K562 (cell line): Measurements from ENCODE around the gene SEMA4G. TPM values are rescaled to one million over a fixed set of nuclear protein-coding genes. Genes with fewer than 3 reads are reported as not detected.

Experiments
- CC2D1A ChIP-seq: fragments of 450-650 bp; IDR thresholded peaks from 2 replicates; pipeline ENCODE4 v1.6.1; 2017; ENCODE audit warnings: mild to moderate bottlenecking
- ELK3 ChIP-seq: fragments of 450-650 bp; formaldehyde crosslinking; IDR thresholded peaks from 2 replicates; pipeline ENCODE4 v1.4.0; 2020; ENCODE audit warnings: mild to moderate bottlenecking
- GTF2B ChIP-seq: IDR thresholded peaks from 2 replicates; pipeline ENCODE4 v1.6.1; 2011; ENCODE audit not compliant: insufficient read length; ENCODE audit errors: extremely low read depth
- NCOR1 ChIP-seq: fragments of 450-650 bp; IDR thresholded peaks from 2 replicates; pipeline ENCODE4 v1.6.1; 2016; ENCODE audit warnings: mild to moderate bottlenecking, moderate library complexity
- NR2C2 ChIP-seq, 2 experiments: fragments of 200-800 bp in 1 of 2; sonication (Bioruptor generic) in 1 of 2; sonication (generic) in 1 of 2; formaldehyde crosslinking in 1 of 2; IDR thresholded peaks; 2 replicates each; pipeline versions ENCODE4 v1.6.1 to v1.8.0; 2016 to 2022; ENCODE audit warnings: mild to moderate bottlenecking in 1 of 2, missing compliant biosample characterization in 1 of 2, missing genetic modification characterization in 1 of 2, missing genetic modification reagents in 1 of 2
- PURB ChIP-seq: sonication (generic); formaldehyde crosslinking; IDR thresholded peaks from 2 replicates; pipeline ENCODE4 v1.9.0; 2021; ENCODE audit warnings: low read depth, mild to moderate bottlenecking, missing genetic modification reagents
- SMARCE1 ChIP-seq: fragments of 450-650 bp; IDR thresholded peaks from 2 replicates; pipeline ENCODE4 v1.7.1; 2016; ENCODE audit warnings: mild to moderate bottlenecking
- ZFP1 ChIP-seq: fragments of 450-650 bp; formaldehyde crosslinking; IDR thresholded peaks from 2 replicates; pipeline ENCODE4 v1.4.0; 2020; ENCODE audit warnings: mild to moderate bottlenecking, mixed read lengths
- polyA plus RNA-seq, 8 experiments: library from polyadenylated mRNA; depleted of rRNA in 4 of 8; stranded (reverse) in 5 of 8; unstranded in 3 of 8; fragments of >200 nt; fragmentation: Nextera tagmentation in 2 of 8; fragmentation: Illumina TruSeq in 1 of 8; extraction: Ambion mirVana in 2 of 8; extraction: Trizol in 1 of 8; gene quantifications; 2 replicates each; pipeline versions ENCODE4 v1.2.1 to v1.2.3, GENCODE V29; 2011 to 2014; ENCODE audit warnings: inconsistent platforms in 1 of 8, missing spikeins in 1 of 8
- total RNA-seq, 7 experiments: library from RNA; depleted of rRNA in 6 of 7; stranded (reverse); fragments of >200 nt in 6 of 7; fragmentation: Illumina TruSeq in 2 of 7; extraction: Trizol in 2 of 7; gene quantifications; 2 replicates each; pipeline versions ENCODE4 v1.2.1 to v1.2.3, GENCODE V29; 2011 to 2021; ENCODE audit warnings: low replicate concordance in 1 of 7
- TF ChIP-seq, protein P1 (sequence below): fragments of 450-650 bp; formaldehyde crosslinking; IDR thresholded peaks from 2 replicates; pipeline ENCODE4 v1.4.0; 2020; ENCODE audit warnings: mild to moderate bottlenecking, mixed read lengths
- TF ChIP-seq, protein P2 (sequence below): sonication (generic); formaldehyde crosslinking; IDR thresholded peaks from 2 replicates; pipeline ENCODE4 v1.8.0; 2022; ENCODE audit warnings: mild to moderate bottlenecking, missing genetic modification reagents
- TF ChIP-seq, protein P3 (sequence below): fragments of 450-650 bp; formaldehyde crosslinking; IDR thresholded peaks from 2 replicates; pipeline ENCODE4 v1.4.0; 2020; ENCODE audit warnings: mild to moderate bottlenecking, moderate library complexity
- TF ChIP-seq, protein P4 (sequence below): sonication (generic); formaldehyde crosslinking; IDR thresholded peaks from 2 replicates; pipeline ENCODE4 v1.8.0; 2023; ENCODE audit warnings: mild to moderate bottlenecking, missing genetic modification reagents

Gene SEMA4G
- total and polyA plus RNA-seq, 9 of the 15 experiments (the other 6 are each of a cell fraction or from before 2014, with no cell fraction given), result 0.40 to 7.8 (median 1.8) TPM

DNA sequence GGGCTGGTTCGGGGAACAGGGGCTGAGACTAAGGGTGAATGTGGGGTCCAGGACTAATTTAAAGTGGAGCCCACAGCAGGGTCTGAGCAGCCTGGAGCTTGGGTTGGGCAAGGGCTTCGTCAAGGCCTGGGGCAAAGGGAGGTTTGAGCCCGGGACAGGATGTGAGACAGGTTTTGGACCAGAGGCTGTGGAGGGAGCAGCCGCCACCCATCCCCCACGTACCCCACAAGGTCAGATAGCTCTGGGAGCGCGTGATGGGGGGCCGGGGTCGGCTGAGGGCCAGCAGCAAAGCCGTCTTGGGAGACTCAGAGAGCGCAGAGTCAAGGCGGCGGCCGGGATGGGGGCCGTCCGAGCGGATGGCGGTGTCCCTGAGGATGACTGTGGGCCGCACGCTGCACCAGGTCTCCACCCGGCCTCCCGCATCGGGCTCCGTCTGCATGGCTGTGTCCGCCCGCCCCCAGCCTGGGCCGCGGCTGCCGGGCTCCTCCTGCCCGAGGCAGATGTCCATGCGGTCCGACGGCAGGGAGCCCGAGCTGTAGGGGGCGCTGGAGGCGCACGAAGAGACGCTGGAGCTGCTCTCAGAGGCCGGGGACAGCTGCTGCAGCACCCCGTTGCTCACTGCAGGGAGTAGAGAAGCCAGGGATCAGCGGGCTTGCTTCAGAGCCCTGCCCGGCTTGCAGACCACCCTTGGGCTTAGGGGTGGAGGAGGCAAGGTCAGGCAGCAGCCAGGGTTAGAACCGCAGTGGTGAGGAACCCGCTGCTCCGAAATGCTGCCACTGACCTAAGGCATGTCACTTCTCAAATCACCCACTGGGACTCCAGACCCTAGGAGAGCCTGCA lies 49.5 kb downstream of the SEMA4G start (continued):
- TF ChIP-seq, protein P1, sequence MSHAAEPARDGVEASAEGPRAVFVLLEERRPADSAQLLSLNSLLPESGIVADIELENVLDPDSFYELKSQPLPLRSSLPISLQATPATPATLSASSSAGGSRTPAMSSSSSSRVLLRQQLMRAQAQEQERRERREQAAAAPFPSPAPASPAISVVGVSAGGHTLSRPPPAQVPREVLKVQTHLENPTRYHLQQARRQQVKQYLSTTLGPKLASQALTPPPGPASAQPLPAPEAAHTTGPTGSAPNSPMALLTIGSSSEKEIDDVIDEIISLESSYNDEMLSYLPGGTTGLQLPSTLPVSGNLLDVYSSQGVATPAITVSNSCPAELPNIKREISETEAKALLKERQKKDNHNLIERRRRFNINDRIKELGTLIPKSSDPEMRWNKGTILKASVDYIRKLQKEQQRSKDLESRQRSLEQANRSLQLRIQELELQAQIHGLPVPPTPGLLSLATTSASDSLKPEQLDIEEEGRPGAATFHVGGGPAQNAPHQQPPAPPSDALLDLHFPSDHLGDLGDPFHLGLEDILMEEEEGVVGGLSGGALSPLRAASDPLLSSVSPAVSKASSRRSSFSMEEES (CRISPR knock-in tag), result no peak
- TF ChIP-seq, protein P2, sequence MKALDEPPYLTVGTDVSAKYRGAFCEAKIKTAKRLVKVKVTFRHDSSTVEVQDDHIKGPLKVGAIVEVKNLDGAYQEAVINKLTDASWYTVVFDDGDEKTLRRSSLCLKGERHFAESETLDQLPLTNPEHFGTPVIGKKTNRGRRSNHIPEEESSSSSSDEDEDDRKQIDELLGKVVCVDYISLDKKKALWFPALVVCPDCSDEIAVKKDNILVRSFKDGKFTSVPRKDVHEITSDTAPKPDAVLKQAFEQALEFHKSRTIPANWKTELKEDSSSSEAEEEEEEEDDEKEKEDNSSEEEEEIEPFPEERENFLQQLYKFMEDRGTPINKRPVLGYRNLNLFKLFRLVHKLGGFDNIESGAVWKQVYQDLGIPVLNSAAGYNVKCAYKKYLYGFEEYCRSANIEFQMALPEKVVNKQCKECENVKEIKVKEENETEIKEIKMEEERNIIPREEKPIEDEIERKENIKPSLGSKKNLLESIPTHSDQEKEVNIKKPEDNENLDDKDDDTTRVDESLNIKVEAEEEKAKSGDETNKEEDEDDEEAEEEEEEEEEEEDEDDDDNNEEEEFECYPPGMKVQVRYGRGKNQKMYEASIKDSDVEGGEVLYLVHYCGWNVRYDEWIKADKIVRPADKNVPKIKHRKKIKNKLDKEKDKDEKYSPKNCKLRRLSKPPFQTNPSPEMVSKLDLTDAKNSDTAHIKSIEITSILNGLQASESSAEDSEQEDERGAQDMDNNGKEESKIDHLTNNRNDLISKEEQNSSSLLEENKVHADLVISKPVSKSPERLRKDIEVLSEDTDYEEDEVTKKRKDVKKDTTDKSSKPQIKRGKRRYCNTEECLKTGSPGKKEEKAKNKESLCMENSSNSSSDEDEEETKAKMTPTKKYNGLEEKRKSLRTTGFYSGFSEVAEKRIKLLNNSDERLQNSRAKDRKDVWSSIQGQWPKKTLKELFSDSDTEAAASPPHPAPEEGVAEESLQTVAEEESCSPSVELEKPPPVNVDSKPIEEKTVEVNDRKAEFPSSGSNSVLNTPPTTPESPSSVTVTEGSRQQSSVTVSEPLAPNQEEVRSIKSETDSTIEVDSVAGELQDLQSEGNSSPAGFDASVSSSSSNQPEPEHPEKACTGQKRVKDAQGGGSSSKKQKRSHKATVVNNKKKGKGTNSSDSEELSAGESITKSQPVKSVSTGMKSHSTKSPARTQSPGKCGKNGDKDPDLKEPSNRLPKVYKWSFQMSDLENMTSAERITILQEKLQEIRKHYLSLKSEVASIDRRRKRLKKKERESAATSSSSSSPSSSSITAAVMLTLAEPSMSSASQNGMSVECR, result peak; percentile 55
- no peak for TF ChIP-seq NCOR1
- TF ChIP-seq SMARCE1, result no peak
- TF ChIP-seq, protein P3, sequence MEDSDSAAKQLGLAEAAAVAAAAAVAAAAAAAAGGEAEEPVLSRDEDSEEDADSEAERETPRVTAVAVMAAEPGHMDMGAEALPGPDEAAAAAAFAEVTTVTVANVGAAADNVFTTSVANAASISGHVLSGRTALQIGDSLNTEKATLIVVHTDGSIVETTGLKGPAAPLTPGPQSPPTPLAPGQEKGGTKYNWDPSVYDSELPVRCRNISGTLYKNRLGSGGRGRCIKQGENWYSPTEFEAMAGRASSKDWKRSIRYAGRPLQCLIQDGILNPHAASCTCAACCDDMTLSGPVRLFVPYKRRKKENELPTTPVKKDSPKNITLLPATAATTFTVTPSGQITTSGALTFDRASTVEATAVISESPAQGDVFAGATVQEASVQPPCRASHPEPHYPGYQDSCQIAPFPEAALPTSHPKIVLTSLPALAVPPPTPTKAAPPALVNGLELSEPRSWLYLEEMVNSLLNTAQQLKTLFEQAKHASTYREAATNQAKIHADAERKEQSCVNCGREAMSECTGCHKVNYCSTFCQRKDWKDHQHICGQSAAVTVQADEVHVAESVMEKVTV (CRISPR knock-in tag), result peak; percentile 20; the same call in 1 of the 2 replicates
- TF ChIP-seq CC2D1A, result no peak
- no peak for TF ChIP-seq PURB (CRISPR knock-in tag)
- TF ChIP-seq GTF2B, result no peak
- TF ChIP-seq ELK3, result no peak
- TF ChIP-seq, protein P4, sequence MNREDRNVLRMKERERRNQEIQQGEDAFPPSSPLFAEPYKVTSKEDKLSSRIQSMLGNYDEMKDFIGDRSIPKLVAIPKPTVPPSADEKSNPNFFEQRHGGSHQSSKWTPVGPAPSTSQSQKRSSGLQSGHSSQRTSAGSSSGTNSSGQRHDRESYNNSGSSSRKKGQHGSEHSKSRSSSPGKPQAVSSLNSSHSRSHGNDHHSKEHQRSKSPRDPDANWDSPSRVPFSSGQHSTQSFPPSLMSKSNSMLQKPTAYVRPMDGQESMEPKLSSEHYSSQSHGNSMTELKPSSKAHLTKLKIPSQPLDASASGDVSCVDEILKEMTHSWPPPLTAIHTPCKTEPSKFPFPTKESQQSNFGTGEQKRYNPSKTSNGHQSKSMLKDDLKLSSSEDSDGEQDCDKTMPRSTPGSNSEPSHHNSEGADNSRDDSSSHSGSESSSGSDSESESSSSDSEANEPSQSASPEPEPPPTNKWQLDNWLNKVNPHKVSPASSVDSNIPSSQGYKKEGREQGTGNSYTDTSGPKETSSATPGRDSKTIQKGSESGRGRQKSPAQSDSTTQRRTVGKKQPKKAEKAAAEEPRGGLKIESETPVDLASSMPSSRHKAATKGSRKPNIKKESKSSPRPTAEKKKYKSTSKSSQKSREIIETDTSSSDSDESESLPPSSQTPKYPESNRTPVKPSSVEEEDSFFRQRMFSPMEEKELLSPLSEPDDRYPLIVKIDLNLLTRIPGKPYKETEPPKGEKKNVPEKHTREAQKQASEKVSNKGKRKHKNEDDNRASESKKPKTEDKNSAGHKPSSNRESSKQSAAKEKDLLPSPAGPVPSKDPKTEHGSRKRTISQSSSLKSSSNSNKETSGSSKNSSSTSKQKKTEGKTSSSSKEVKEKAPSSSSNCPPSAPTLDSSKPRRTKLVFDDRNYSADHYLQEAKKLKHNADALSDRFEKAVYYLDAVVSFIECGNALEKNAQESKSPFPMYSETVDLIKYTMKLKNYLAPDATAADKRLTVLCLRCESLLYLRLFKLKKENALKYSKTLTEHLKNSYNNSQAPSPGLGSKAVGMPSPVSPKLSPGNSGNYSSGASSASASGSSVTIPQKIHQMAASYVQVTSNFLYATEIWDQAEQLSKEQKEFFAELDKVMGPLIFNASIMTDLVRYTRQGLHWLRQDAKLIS, result no peak
- TF ChIP-seq NR2C2 (CRISPR knock-in tag; IDR thresholded peaks at IDR 0.05), result no peak
- no peak for TF ChIP-seq NR2C2 (tag; IDR thresholded peaks at IDR 0.05)
- TF ChIP-seq ZFP1 (CRISPR knock-in tag), result no peak
